HG03097 (cell line): ENCODE results near the gene EVA1B.

Experiments used
- ATAC-seq: cut with Tn5 transposase; IDR thresholded peaks from one replicate; pipeline ENCODE4 v1.9.1; 2021; ENCODE audit not compliant: unreplicated experiment, low FRiP score

The EVA1B gene

GRCh38 chr1:36346741-36347370, 23.4 kb upstream of the EVA1B start:
- no peak for ATAC-seq

DNA sequence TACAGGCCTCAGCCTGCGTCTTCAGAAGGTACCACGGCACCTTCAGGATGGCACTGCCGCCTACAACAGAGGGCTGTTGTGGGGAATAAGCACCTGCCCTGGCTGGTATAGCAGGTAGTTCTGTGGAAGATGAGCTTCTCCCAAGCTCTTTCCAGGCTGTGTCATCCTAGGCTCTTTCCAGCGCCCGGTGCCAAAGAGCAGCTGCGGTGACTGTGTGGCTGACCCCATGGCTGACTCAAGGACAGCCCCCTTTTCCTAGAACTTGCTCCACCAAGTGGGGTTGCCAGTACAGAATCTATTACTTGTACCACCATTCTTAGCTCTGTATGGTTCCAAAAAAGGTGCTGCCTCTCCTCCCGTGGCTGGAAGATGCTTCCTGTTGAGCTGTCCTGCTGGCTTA, 21.9 kb upstream of the EVA1B start:
- ATAC-seq: no peak

DNA sequence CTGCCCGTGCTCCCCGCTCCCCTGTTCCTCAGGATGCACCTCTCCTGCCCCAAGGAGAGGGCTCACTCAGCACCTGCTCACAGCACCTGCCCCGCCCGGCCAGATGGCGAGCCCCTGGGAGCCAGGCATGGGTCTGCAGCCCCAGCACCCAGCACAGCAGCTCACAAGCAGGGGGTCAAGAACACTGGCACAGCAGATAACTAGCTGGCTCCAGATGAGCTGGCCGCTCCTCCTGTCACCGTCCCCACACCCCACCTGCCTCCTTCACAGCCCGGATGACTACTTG, 20.9 kb upstream of the EVA1B start:
- no peak for ATAC-seq

- no peak for ATAC-seq
These were observed 20.4 kb upstream of the EVA1B start for GRCh38 chr1:36343651-36344394.

DNA sequence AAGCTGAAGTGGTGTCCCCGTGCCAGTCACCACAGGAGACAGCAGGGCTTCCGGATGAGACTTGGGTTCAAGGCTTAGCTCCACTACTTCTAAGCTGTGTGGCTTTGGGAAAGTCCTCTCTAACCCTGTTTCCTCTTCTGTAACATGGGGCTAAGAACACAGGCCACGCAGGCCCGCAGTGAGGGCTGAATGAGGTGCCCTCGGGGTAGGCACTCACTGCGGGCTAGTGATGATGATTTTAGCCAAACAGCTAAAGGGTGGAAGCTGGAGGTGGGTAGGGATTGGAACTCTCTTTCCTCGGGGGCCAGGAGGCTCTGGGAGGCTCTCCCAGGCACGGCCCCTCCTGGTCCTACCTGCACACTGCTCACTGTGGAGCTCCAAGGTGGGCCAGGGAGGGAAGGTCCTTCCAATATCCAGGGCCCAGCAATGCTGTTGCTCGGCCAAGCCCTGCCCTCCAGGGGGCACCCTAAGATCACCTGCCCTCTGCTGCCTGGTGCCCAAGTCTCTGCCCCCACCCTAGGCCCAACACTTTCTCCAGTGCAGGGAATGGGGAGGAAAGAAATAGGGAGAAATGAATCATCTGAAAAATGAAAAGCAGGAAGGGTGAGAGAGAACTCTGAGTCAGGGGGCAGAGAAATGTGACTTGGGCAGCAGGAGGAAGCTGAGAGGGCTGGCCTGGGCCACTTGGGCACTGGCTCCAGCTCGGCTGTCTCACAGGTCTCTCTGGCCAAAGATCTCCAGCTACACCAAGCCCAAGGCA, 19.2 kb upstream of the EVA1B start:
- no peak for ATAC-seq

DNA sequence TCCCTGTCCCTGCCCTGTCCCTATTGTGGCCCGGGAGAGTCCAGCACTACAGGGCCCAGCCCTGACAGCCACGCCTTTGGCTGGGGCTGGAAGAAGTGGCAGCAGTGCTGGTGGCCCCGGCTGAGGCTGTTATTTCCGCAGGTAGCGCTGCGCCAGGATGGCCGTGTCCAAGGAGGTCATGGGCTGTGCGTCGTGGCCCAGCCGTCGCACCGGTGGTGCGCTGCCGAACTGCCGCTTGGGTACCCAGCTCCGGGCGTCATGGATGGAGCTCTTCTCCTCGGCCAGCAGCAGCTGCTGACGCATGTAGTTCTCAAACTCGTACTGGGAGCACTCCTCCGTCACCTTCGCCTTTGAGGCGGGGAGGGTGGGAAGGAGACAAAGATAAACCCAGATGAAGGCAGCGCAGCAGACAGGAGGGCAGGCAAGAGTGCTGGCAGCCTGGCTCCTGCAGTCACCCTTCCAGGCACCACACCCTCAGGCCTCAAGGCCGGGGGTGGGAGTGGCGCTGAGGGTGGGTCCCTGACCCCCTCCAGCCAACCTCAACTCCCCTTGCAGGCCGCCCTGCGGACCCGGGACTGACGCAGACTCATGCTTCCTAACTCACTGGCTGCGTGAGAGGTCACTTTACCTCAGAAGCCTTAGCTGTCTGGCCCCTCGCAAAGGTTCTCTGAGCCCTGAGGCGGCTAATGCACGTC, 18.3 kb upstream of the EVA1B start:
- no peak for ATAC-seq

DNA sequence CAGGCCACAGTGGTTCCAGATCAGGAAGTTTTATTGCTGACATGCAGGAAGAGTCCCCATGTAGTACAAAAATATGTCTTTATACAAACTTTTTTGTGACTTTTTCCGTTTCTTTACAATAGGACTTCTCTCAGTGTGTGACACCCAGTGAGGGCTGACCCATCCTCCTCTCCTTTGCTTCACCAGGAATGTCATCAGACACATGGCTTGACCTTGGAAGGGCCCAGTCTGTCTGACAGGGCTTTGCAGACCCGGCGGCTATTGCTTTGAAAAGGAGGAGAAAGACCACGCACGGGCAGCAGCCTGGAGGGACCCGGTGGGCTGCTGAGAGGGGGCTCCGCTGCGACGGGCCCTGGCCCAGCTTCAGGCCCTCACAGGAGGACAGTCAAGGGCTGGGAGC, 16.2 kb upstream of the EVA1B start:
- no peak for ATAC-seq

- ATAC-seq: no peak
These were observed 15.8 kb upstream of the EVA1B start for GRCh38 chr1:36339215-36339614.

DNA sequence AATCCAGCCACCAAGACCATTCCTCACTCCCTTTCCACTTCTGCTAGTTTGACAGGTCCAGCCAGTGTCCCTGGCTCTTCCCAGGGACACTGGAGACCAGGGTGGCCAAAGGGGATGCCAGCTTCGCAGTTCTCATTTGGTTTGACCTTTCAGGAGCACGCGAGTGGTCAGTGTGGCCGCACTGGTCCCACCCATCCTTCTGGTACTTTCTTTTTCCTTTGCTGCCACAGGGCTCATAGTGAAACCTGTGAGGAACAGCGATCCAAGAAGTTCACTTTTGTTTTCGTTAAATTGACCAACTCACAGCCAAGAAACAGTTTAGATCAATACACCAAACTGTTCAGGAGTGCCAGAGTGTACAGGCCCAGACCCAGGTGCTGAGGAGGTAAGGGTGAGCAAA, 14.4 kb upstream of the EVA1B start:
- no peak for ATAC-seq

- ATAC-seq: no peak
These were observed 7.5 kb upstream of the EVA1B start for GRCh38 chr1:36330940-36331339.

GRCh38 chr1:36329817-36330216, 6.4 kb upstream of the EVA1B start:
- ATAC-seq: no peak

DNA sequence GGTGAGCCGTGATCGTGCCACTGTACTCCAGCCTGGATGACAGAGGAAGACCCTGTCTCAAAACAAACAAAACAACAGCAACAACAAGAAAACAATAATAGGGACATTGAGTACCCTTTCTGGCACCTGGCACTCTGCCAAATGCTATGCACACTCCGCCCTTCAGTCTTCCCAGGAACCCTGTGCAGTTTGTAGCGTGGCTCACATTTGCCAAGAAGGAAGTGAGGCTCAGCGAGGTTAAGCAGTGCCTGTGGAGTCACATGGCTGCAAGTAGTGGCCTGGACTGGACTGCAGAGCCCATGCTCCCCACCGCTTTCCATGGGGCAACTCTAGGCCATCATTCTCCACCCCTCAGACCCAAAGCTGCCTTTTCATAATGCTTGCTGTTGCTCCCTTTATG, 5.3 kb upstream of the EVA1B start:
- ATAC-seq: no peak

DNA sequence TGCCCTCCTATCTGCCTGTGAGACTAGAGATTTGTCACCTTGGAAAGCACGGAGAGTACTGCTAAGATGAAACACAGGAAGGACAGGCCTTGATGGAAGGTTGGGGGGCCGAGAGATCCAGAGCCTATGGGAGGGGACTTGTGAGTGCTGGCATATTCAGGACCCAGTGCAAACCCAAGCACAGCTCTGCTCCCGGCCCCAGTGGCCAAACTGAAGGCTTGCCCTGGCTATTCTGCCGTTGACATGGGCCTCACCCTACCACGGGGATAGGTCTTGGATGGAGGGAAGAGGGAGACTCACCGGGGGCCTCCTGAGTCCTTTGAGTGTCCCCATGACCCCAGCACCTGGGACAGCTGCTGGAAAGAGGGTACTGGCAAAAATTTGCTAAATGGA, 4.6 kb upstream of the EVA1B start:
- no peak for ATAC-seq

GRCh38 chr1:36327421-36328087, 4.1 kb upstream of the EVA1B start:
- ATAC-seq: no peak

GRCh38 chr1:36326499-36326898, 3.1 kb upstream of the EVA1B start:
- ATAC-seq: no peak

GRCh38 chr1:36324353-36324703, 883 bp upstream of the EVA1B start:
- no peak for ATAC-seq

- no peak for ATAC-seq
These were observed 434 bp downstream of the EVA1B start for GRCh38 chr1:36322786-36323635.

DNA sequence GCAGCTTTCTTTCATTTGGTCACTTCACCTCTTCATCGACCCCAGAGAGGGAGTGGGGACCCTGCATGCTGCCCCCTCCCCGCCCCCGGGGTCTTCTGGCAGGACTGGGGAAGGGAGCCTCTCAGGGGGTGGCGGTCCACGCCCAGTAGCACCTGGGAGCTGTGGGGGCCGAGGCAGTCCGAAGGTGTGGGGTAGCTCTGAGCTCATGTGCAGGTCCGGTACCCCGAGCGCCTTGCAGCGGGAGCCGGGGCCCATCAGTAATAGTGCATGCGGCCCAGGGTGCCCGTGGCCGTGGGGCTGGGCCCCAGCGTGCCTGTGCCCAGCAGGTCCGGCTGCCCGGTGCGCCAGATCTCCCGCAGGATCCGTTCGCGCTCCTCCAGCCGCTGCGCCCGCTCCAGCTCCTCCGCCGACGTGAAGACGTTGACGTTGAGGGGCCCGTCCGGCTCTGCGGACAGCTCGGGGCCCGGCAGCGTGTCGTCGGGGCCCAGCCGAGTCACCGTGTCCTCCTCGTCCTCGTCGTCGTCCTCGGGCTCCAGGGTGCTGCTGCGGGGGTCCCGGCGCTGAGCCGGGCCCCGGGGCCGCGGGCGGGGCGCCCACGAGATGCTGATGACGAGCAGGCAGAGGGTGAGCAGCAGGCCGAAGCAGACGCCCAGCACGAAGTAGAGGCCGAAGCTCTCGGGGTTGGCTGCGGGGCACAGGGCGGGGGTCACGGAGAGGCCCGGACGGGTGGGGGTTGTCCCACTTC, 1.2 kb downstream of the EVA1B start:
- no peak for ATAC-seq
